Measurements from ENCODE around the gene NCBP1.
"Not testable (repeated sequence)": the region's sequence is repeated elsewhere in the genome, so short reads cannot be mapped to it uniquely, and the experiment has no call there.

NCBP1 gene, protein sequence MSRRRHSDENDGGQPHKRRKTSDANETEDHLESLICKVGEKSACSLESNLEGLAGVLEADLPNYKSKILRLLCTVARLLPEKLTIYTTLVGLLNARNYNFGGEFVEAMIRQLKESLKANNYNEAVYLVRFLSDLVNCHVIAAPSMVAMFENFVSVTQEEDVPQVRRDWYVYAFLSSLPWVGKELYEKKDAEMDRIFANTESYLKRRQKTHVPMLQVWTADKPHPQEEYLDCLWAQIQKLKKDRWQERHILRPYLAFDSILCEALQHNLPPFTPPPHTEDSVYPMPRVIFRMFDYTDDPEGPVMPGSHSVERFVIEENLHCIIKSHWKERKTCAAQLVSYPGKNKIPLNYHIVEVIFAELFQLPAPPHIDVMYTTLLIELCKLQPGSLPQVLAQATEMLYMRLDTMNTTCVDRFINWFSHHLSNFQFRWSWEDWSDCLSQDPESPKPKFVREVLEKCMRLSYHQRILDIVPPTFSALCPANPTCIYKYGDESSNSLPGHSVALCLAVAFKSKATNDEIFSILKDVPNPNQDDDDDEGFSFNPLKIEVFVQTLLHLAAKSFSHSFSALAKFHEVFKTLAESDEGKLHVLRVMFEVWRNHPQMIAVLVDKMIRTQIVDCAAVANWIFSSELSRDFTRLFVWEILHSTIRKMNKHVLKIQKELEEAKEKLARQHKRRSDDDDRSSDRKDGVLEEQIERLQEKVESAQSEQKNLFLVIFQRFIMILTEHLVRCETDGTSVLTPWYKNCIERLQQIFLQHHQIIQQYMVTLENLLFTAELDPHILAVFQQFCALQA

DNA sequence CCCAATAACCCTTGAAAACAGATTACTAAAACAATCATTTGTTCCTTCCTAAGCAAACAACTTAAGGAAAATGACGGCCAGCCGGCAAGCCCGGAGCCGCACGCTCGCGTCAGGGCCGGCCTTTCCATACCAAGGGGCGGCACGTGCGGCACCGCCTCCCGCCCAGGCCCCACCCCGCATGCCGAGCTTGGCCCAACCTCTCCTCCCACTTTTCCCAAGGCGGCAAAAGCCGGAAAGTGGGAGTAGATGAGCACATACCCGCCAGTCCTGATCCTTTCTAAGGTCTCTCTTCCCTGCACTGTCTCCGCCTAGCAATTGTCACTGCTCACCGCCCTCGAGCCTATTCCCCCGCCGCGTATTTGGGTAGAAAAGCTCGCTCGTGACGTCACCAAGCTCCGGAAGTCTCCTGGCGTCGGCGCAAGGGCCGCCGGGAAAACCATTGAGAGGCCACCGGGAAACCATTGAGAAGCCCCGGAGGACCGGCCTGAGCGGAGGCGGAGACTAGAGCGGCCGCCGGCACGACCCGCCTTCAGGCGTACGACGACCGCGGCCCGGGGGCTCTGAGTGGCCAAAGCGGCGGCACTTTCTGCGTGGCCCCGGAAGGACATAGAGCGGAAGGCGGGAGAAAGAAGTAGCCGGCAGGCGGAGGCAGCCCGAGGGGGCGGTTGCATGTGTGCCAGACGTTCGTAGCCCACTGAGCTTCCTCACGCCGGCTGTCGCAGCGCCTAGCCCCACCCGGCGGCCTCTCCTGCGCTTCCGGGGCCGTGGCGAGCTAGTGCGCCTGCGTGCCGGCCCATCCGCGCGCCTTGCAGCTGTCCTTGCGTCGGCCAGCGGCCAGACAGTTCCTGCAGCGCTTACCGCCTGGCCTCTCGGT, at the start of gene NCBP1, which contains the start of gene TSTD2:
Gene NCBP1 (plus strand): TSS at position 837 of the 874 bp plus-strand sequence. CDS start 61 bp downstream, outside the sequence.
Gene TSTD2 (minus strand): TSS at position 384 of the 874 bp plus-strand sequence. CDS start 5,806 bp downstream, outside the sequence.
- peak; percentile 96 for DNase-seq

DNA sequence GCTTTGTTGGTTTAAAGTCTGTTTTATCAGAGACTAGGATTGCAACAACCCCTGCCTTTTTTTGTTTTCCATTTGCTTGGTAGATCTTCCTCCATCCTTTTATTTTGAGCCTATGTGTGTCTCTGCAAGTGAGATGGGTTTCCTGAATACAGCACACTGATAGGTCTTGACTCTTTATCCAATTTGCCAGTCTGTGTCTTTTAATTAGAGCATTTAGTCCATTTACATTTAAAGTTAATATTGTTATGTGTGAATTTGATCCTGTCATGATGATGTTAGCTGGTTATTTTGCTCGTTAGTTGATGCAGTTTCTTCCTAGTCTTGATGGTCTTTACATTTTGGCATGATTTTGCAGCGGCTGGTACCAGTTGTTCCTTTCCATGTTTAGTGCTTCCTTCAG, 48.8 kb upstream of the NCBP1 start:
- not testable (repeated sequence) for DNase-seq

- DNase-seq: not testable (repeated sequence)
Observed at GRCh38 chr9:97586909-97587308, 46.7 kb upstream of the NCBP1 start.

DNA sequence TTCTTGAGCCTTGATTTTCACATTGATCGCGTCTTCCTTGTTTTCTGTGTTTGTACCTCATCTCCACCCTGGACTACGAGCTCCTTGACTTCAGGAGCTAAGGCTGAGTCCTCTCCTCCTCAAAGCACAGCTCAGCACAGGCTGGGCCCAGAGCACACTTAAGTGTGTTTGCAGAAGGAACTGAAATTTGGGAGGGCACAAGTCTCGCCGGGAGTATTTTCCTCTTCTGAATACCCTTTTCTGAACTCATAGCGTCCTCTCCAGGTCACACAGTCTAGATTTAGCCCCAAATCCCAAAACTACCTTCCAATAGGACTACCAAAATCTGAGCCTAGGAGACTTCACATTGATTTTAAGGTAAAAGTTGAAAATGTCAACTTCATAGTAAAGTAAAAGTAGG, 42.1 kb upstream of the NCBP1 start:
- no peak for DNase-seq

DNA sequence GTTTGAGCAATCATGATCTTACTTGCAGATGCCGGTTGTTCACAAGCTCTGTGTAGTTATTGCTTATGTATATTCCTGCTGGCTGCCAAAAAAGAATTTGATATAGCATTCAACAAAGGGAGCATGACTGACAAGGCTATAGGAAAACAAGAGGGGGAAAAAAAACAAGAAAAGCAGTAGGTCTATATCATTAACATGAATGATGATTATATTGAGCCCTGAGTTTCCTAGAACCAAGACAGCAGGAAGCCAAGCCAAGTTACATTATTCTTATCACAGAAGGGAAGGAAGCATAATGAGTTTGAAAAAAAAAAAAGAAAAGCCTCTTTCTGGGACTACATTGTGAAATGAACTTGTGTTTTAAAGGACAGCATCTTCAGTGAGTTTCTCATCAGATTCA, 41.5 kb upstream of the NCBP1 start:
- no peak for DNase-seq

DNA sequence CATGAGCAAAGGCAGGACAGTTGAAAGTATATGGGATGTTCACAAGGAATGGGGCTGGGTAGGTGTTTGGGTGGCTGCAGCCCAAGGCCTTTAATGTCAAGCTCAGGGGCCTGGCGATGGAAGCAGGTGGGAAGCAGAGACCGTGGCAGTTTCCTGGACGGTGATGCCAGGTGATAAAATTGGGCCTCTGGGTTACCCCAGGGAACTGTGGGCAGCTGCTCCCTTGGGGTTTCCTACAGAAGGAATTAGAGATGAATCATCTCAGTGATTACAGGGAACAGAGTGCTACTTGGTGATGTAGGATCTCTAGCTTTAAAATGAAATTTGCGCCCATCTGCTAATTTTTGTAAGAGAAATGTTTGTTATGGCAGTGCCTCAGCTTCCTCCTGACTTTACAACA, 39.7 kb upstream of the NCBP1 start:
- no peak for DNase-seq

- DNase-seq: no peak
Observed at GRCh38 chr9:97594381-97594921, 39.2 kb upstream of the NCBP1 start.

DNA sequence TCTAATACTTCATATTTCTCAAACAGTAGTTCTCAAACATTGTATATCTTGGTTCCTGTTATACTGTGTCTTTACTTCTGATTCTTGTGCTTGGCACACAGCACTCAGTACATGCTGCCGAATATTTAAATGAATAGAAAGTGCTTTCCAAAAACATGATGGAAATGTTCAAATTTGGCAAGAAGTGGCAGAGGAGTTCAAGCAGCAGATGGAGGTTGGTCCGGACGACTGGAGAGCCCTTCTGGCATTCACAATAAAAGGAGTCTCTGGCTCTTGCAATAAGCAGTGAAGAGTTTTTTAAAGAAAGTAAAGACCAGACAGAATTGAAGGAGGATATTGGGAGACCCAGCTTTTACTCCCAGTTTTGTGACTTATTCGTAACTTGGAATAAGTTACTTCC, 36.7 kb upstream of the NCBP1 start:
- no peak for DNase-seq

GRCh38 chr9:97598461-97599288, 34.9 kb upstream of the NCBP1 start:
- peak; percentile 68 for DNase-seq

DNA sequence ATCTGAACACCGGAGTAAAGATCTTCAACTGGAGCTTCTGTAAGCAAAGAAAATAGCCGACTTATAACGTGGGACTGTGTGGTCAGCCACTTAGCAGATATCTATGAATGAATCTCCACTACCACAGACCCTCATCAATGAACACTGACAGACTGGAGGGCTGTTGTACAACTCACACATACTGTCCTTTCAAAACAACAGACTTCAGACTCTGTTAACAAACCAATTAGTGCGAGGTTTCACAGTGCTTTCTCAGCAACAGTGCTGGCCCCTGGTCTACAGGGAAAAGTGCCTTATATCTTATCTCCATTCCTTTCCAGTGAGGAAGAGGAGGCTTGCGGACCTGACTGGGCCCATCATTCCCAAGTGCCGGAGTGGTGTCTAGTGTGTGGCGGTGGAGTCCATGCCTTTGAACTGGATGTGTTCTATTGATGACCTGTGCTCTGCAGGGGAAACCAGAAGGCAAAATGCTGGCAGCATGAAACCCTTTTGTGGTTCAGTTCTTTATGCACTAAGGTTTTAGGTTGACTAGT, 34.2 kb upstream of the NCBP1 start:
- no peak for DNase-seq

DNA sequence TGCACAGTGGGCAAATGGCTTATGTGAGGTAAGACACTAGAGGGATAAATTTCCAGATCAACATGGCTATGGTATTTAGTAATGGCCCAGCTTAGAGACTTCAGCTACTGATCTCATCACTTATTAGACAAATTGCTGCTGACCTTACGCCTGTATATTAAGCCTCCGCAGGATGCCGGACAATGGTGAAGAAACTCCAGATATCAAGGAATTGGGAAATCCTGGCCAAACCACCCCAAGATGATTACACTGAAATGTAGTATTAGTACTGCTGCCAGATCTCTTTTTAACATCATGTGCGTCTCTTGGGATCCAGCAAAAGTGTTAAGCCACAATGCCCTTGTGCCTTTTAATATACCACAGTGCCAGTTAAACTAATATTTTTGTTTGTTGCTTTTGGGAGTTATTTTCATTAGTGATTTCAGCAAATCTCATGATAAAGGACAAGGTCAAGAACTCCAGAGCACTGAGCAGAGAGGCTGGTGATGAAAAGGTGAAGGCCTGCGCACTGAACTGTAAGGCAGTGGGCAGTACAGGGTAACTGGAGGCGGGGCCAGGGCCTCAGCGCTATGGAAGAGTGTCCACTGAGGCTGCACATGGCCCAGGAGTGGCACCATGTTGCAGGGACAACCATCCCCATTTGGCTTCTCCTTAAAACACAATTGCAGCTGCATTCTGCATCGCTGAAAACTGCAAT, 32.9 kb upstream of the NCBP1 start:
- no peak for DNase-seq

DNA sequence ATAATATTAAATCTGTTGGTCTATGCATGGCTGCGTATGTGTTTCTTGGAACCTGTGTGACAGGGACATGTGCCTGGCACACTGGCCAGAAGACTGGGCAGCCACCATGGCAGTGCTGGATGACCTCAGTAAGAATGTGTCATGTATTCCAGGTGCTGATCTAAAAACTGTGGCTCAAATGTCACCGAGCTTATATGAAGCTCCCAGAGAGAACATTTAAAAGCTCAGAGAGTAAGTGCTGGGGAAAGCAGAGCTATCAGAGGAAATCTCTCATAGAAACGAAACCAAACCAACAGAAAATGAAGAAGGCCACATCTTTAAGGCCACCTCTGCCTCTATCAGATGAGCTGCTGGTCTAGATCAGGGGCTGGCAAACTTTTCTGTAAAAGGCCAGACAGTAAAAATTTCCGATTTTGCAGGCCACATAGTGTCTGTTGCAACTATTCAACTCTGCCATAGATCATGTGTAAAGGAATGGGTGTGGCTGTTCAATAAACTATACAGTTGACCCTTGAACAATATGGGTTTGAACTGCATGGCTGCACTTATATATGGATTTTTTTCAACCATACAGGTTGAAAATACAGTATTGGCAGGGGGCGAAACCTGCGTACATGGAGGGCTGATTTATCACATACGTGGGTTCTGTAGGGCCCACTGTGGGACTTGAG, 32.3 kb upstream of the NCBP1 start:
- no peak for DNase-seq

DNA sequence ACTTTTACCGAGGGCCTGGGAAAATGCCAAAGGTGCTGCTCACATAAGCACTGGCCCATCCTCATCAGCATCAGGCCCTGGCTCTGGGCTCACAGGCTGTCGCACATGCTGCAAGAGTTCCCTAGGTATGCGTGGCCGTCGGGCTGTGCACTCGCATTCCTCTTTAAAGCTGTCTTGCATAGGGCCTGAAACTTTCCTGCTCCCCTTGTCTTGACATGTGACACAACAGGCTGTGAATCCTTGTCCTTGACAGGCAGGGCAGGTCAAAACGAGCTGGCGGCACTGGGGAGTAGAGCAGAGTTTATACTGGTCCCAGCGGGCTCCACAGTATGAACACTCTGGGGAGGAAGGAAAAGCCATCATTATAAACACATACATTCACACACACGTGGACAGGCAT, 31.2 kb upstream of the NCBP1 start:
- no peak for DNase-seq

DNA sequence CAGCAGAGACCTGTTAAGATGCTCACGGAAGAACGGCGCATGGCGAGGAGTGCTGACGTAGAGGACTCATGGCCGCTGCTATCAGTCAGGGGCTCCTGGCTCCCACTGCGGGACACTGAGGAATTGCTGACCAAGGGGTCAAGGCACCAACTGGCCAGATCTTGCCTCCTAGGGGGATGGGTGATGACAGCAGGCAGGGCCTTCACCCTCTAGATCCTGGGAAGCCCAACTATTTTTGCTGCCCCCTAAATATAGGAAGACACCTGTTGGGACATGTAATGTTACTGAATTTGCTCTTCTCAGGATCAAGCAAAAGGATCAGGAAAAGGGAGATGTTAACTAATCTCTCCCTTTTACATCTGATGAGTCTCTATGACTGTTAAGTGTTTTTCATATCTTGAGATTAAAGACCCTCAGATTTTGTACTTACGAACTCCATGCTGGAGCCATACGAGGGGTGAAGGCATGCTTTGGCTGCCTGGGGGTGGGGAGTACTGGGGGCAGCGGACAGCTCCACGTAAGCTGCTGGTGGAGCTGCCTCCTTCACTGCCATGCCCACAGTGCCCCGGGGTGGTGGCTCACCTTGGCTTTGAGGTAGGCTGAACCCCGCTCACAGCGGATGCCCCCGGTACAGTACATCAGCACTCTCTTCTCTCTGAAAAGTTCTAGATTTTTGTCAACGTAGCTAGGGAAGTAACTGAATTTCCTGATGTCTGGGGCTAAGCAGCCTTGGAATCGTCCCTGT, 28.5 kb upstream of the NCBP1 start:
- DNase-seq: no peak

DNA sequence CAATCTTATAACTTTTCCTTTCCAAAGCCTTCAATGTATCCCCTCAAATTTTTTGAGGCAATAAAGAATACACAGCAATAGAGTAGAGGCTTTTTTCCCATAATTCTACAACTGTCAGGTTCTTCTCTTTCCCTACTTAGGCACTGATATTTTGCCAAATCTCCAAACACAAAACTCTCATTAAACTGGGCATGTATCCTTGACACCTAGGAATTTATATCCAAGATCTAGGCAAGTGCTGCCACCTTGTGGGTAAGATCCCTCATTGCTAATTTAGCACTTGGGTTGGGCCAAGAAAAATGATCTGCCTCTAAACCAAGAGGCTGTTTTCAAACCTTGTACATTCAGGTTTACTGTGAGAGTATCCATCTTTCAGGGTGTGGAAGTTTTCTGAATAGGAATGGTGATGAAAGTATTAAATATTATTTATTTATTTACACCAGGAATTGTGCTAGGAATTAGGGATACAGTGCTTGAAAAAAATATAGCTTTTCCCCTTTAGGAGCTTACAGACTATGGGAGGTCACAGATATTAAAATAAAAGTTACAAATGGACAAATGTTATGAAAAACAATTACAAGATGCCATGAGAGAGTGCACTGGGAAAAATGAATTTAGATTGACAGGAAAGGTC, 18.1 kb upstream of the NCBP1 start:
- peak; percentile 44 for DNase-seq

GRCh38 chr9:97617939-97618416, 15.6 kb upstream of the NCBP1 start:
- DNase-seq: no peak

- DNase-seq: not testable (repeated sequence)
Observed at GRCh38 chr9:97620063-97620462, 13.6 kb upstream of the NCBP1 start.

DNA sequence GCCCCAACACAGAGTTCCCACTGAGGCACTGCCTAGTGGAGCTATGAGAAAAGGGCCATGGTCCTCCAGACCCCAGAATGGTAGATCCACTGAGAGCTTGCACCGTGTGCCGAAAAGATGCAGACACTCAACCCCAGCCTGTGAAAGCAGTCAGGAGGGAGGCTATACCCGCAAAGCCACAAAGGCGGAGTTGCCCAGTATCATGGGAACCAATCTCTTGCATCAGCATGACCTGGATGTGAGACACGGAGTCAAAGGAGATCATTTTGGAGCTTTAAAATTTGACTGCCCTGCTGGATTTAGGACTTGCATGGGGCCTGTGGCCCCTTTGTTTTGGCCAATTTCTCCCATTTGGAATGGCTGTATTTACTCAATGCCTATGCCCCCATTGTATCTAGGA, 11.1 kb upstream of the NCBP1 start:
- DNase-seq: not testable (repeated sequence)

DNA sequence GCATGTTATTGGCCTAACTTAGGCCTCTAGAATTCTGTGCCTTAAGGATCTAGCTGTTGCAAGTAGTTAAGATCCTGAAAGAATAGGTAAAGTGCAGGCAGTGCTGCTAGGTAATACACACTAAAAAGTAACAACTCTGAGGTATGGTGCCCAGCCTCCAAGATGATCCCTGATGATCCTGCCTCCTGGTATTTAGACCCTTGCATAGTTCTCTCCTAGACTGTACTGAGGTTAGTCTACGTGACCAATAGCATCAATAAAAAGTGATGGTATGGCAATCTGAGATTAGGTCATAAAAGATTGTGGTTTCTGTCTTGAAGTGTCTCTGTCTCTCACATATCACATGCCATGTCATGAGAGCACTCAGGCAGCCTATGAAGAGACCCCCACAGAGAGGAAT, 9.7 kb upstream of the NCBP1 start:
- DNase-seq: no peak

All from NCI-H748 treated with DMSO at 0.1 percent for 48 hours (cell line).